GM19438 (cell line): ENCODE measurements around the gene IVNS1ABP.
"Not testable (repeated sequence)": the region's sequence is repeated elsewhere in the genome, so short reads cannot be mapped to it uniquely, and the experiment has no call there.

ENCODE experiments used
- ATAC-seq: cut with Tn5 transposase; IDR thresholded peaks from one replicate; pipeline ENCODE4 v1.9.1; 2021; ENCODE audit warnings: low read depth; ENCODE audit not compliant: unreplicated experiment

The IVNS1ABP gene

DNA sequence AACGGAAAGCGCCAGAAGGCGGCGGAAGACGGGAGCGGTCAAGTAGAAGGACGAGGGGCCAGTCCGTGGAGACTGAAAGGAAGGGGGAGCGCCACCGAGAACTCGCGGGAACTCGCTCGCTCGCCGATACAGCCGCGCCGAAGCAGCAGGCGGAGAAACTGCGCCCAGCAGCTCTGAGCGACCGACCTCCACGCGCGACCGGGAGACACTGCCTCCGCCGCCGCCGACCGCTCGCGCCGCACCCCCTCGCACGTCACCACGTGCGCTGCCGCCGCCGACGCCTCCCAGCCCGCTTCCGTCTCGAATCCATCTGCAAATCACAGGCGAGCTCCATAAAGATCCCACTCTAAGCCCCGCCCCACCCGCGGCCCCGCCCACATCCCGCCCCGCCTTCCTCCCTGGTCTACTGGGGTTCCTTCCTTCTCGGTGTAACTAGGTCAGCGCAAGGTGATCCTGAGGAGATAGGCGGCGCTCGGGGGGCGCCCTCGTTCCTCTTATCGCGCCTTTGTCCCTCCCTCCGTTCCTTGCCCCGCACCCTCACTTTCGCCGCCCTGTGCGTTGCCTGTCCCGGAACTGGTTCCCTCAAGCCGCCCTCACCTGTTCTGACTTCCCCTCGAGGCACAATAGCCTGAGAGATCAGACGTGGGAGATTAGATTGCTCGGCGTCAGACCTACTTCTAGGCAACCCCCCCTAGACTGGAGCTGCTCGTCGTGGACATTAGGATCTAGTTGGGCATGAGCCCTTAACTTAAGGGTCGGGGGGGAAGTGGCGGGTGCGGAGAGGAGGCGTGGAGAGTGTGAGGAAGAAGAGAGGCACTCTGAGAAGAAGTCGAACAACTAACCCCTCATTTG is at the start of gene IVNS1ABP:
Gene IVNS1ABP (minus strand): TSS at position 210 of the 852 bp plus-strand sequence. CDS start 7,750 bp downstream, outside the sequence.
- peak; percentile 71 for ATAC-seq

DNA sequence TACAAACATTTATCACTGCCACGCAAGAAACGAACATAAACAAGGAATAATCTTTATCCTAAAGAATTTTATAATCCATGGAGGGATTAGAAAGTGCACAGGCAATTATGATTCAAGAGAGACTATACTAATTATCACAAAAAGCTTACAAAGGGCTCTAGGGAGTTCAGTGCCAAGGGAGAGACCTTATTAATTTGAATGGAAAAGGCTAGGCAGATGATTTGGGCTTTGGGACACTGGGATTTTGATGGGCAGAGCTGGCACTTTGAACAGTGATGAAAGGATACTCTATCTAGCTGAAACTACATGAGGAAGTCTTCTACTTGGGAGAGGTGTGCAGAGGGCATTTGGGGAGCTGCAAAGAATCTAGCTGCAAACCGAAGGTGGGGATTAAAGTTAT is 48.9 kb upstream of the IVNS1ABP start:
- no peak for ATAC-seq

DNA sequence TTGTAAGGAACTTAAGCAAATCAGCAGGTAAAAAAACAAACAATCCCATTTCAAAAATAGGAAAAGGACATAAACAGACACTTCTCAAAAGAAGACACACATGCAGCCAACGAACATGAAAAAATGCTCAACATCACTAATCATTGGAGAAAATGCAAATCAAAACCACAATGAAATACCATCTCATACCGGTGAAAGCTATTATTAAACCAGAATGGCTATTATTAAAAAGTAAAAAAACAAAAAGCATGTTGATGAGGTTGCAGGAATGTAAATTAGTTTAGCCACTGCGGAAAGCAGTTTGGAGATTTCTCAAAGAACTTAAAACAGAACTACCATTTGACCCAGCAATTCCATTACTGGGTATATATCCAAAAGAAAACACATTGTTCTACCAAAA is 47.5 kb upstream of the IVNS1ABP start:
- ATAC-seq: not testable (repeated sequence)

DNA sequence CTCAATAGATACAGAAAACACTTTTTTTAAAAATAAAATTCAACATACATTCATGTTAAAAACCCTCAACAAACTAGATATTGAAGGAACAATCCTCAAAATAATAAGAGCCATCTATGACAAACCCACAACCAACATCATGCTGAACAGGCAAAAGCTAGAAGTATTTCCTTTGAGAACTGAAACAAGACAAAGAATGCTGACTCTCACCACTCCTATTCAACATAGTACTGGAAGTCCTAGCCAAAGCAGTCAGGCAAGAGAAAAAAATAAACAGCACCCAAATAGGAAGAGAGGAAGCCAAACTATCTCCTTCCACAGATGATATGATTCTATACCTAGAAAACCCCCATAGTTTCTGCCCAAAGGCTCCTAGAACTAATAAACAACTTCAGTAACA is 46.2 kb upstream of the IVNS1ABP start:
- ATAC-seq: no peak

DNA sequence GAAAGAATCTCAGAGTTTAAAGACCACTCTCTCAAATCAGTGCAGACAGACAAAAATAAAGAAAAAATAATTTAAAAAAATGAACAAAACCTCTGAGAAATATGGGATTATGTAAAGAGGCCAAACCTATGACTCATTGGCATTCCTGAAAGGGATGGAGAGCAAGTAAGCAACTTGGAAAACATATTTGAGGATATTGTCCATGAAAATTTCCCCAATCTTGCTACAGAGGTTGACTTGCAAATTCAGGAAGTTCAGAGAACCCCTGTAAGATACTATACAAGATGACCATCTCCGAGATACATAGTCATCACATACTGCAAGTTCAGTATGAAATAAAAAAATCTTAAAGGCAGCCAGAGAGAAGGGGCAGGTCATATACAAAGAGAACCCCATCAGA is 43.7 kb upstream of the IVNS1ABP start:
- no peak for ATAC-seq

DNA sequence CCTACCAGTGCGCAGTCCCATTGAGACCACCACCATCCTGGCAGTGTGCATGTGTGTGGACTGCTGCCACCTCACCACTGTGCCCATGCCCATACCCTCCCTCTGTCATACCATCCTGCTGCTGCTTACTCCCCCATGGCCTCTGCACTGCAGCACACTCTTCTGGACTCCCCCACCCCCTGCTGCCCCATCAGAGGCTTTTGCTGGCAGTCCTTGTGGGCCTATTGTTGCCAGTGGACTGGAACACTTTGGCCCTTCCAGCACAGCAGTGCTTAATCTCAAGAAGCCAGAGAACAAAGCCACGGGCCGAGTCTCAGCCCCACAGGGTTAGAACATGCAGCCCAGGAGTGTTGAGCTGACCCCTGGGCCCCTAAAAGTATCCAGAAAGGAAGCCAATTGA is 41.9 kb upstream of the IVNS1ABP start:
- no peak for ATAC-seq

DNA sequence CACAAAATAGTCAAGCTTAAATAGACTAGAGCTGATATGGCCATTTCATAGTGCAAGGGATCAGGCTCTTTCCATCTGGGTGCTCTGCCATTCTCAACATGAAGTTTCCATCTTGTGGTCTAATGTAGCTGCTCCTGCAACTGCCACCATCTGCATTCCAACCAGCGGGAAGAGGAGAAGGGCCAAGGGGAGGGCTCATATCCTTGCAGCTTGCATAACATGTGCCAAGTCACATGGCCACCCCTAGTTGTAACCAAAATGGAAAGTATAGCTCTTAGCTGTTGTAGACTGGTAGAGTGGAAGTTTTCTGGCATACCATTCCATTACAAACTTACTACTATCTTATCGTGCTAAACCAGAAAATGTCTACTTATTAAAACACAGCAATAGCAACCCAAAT is 38.9 kb upstream of the IVNS1ABP start:
- ATAC-seq: no peak

DNA sequence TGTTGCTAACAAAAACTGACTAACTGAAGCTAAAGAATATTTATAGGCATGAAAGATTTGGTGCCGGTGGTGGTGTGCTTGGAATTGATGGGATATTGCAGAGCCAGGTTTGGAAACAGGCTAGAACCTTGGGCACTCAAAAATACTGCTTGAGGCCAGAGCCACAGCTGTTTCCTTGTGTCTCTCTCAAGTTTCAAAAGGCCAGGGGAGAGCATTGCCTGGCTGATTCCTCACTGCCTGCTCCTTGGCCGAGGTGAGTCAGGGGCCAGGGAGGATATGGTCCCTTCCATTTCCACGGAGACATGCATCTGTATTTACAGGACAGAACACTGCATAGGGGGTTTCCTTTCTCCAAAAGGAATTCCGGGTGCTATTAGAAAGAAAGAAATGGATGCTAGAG is 36.1 kb upstream of the IVNS1ABP start:
- no peak for ATAC-seq

DNA sequence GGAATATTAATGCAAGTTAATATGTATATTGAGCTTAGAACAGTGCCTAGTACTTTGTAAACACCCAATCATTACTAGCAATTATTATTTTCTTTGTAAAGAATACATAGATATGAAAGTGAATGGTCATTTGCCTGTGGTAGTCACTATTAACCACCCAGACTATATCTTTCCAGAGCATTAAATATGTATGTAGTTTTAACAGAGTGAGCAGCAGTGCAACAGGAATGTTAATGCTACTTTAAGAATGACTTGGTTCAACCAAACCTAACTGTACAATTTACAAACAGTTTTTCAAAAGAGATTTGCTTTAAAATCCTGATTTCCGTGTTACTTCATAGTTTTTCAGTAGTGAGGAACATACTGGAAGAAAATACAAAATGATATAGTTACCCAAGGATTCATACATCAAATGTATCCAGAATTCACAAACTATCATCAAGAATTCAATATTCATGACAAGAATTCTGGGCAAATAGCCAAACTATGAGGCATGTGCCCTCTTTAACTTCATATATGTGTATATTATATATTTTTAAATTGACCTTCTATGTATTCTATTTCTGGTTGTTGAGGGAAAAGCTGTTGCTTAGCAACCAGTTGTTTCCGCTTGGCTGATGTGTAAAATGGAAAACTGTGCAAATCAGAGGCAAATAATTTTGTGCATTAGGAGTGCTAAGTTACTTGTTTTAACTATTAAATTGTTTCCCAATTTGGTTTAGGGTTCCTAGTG is 34.9 kb upstream of the IVNS1ABP start:
- no peak for ATAC-seq

DNA sequence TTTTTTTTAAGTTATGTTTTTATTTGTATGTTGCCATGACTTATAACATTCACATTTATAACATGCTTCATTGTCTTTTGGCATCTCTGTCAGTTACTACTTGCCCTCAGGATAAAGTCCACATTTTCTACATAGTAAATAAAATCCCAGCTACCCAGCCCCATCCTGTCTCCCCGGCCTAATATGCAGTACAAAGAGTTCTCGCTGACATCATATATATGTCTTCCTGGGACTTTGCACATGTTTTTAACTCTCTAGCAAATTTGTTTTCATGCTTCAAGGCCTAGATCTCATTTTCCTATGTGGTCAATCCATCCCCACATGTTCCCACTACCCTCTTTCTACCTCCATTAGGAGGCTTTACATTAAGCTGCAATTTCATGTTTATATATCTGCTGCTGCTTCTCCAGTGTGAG is 33.0 kb upstream of the IVNS1ABP start:
- no peak for ATAC-seq

DNA sequence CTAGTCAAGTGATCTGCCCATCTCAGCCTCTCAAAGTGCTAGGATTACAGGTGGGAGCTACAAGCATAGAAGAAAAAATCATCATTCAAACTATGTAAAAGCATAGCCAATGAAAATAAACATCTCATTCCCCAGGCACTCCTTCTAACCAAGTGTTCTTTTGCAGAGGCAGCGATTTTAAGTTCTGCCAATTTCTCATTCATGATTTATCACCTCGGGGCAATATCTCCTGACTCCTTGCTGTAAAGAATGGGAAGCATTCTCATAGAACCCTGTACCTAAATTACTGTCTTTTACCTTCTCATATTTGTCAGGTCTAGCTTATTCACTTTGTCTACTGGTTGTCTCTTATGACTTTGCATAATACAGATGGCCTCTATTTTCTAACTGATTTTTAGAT is 32.5 kb upstream of the IVNS1ABP start:
- ATAC-seq: no peak

DNA sequence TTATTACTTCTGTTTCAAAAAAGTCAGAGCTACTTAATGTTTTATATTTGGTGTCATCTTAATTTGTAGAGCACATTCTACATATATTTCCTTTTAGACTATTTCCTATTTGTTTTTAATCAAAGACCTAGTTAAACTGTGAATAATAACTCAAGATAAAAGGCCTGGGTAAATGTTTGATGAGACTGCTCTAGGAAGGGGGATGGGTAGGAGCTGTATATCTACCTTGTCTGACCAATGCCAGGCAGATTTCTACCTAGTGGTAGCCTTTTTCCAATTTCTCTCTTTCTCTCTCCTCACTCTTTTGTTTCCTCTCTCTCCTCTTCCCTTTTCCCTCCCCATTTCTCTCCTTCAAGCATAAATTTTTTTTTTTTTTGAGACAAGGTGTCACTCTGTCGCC is 31.9 kb upstream of the IVNS1ABP start:
- ATAC-seq: no peak

DNA sequence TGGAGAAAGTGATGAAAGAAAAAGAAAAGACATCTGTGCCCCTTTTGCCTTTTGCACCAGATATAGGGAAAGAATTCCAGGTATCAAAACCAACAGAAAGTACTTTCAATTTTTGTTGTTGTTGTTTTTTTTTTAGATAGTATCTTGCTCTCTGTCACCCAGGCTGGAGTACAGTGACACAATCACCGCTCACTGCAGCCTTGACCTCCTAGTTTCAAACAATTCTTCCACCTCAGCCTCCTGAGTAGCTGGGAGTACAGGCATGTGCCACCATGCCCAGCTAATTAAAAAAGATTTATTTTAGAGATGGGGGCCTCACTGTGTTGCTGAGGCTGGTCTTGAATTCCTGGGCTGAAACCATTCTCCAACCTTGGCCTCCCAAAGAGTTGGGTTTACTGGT is 31.3 kb upstream of the IVNS1ABP start:
- no peak for ATAC-seq

DNA sequence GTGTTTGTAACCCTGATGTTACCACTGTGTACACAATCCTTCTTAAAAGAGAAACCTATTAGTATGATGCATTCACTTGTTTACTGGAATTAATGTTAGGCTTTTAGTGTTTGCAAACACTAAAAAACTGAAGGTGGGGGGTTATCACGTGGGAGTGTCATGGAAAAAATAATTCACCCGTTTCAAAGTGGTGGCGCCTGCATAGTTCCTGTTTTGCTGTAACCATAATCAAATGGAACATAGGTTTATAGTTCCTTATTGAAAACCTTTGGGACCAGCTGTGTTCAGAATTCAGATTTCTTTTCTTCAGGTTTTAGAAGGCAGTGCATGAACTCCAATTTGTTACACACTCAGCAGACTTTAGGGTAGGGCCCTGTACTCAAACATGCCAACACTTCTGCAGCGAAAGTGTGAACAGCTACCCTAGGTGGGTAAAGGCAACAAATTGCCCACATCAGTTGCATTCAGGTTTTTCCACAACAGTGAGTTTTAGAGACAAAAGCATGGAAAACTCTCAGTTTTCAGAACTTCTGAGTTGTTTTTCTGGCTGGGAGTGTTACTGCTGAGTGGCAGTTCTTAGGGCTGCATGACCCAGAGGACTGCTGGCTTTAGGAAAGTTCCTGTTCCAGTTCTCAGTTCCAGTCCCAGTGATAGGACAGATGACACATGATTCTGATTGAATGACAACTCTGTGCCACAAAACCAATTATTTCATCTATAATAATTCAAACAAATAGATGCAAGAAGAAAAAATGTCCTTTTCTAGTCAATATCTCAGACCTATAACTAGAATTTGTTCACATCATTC is 29.1 kb upstream of the IVNS1ABP start:
- no peak for ATAC-seq

DNA sequence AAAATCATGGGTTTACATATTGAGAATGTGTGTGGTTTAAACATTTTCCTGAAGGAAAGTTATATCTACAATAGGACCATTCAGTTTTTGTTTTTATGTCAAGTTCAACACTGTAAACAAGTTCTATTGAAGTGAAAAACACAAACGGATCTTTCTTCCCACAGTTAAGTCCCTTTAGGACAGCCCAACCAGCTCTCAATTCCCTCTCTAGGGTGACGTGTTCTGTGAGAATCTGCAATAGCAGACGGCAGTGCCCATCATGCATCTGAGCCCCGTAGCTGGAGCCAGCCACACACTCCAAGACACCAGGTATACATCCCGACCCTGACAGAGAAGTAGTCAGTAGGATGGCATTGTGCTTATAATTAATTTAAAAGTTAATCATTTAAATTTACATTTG is 26.3 kb upstream of the IVNS1ABP start:
- ATAC-seq: no peak

DNA sequence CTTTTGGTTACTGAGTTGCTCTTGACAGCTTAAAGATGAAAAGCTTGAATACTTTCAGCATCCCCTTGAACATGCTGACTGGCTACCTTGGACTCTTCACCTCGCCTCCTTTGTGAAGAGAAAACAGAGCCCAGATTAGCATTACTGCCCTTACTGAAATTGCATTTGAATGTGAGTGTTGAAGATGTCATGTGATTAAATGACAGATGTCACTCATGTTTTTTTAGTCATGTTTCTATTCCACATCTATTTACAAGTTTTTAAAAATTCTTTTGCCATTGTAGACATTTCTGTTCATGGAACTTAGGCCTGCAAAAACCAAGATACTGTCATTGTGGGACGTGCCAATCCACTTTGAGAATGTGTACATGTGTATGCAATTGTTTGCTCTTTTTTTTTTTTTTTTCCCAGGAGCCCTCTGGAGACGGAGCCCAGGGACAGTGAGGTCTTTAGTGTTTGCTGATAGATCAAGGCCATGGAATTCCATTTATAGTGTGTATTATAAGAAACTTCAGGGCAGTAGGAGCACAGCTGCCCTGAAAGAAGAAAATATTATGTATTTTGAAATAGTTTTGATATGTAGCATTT is 25.7 kb upstream of the IVNS1ABP start:
- no peak for ATAC-seq

DNA sequence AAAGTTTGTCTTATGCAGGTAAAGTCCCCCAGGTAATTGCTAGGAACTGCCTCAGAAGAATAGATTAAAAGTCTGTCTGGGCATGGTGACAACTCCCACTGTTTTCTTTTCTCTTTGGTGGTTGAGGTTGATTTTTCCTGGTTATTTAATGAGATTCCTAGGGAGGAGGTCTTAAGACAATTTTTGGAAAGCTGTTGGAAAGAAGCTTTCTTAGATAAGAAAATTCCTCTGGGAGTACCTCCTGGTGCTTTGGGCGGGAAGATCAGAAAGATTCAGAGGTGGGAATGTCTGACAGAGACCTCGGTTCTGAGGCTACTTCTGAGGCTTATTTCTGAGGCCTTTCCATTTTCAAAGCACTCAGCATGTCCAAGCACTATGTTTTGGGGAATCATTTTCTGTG is 25.0 kb upstream of the IVNS1ABP start:
- no peak for ATAC-seq

DNA sequence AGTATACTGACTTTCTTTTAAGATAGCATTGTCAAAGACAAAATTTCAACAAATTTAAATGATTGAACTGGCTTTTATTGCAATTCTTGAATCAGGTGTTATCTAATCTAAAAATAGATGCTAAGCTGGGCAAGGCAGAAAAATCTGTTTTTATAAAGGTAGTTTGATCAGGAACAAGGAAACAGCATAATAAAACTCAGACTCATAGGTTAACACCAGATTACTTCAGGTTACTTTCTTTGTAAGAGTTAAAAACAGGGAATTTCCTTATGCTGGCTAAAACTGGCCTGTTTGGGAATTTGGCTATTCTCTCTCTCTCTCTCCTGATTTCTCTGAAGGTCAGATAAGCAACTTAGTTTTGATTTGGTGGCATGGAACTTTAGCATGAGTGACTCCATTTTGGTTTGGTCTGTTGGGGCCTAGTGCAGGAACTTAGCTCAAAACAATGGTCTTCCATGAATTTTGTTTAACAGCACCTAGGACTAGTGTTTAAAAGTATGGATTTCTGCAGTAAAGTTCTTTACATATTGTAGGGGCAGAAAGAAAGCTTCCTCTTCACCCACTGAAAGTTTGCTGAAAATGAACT is 24.2 kb upstream of the IVNS1ABP start:
- ATAC-seq: no peak

DNA sequence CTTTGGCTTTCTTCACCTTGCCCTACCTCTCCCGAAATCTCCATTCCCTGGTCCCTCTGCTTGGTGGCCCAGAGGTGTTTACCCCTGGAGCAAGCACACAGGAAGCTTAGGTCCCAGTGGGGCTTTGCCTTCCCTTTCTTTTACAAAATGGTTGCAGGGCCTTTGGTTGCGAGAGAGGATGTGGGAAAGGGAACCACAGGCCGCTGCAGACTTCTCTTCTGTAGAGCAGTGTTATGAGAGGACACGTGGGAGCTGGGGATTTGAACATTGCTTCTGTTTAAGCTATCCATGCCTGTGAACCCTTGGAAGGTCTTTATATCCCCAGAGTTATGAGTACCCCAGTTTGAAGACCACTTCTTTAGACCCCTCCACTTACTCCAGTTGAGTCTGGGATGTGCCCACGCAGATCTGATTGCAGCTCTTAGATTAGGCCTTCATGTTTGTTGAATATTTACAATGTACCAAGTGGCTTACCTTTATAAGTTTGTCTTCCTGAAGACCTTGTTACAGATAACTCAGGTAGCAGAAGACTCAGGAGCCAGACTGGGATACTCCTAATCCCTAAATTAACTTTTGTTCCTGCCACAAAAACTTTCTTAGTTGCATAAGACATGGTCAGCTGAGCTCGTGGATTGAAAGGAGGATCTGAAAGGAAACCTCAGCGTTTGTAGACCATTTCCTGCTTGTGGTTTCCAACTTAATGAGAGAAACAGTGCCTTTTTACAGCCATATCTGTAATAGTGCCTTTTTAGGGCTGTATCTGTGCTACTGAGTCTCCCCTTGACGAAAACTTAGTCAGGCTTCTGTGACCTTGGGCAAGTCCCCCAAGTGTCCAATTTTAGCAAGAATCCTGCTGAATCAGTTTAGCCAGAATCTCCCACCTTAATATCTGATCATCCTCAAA is 21.9 kb upstream of the IVNS1ABP start:
- ATAC-seq: peak; percentile 98
